D721Med (cell line): Measurements from ENCODE around the gene DTX4.

Source experiments
- DNase-seq: peaks from one replicate; pipeline ENCODE4 v3.0.0; 2011; ENCODE audit warnings: low spot score; ENCODE audit not compliant: insufficient read length
- FAIRE-seq: peaks from 2 replicates; lab custom pipeline; 2011; peaks lifted over from hg19 to GRCh38; lab: Jason Lieb, UNC
- TF ChIP-seq, protein P1 (sequence below): IDR thresholded peaks from 2 replicates; pipeline ENCODE4 v1.5.1; 2012; ENCODE audit warnings: mild to moderate bottlenecking, control low read depth; ENCODE audit not compliant: insufficient read depth; ENCODE audit errors: missing control alignments

DTX4 gene

DNA sequence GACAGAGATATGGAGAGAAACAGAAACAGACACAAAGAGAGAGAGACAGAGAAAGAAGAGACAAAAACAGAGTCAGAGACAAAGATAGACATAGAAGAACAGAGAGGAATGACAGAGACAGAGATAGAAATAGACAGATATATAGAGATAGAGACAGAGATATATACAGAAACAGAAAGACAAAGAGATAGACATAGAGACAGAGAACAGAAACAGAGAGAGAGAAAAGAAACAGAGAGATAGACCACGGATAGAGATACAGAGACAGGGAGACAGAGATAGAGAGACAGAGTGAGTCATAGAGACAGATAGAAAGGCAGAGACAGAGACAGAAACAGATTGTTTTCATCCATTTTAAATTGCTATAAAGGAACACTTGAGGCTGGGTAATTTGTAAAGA, 53.1 kb downstream of the DTX4 start:
- no peak for FAIRE-seq
- no peak for DNase-seq
- TF ChIP-seq, protein P1, sequence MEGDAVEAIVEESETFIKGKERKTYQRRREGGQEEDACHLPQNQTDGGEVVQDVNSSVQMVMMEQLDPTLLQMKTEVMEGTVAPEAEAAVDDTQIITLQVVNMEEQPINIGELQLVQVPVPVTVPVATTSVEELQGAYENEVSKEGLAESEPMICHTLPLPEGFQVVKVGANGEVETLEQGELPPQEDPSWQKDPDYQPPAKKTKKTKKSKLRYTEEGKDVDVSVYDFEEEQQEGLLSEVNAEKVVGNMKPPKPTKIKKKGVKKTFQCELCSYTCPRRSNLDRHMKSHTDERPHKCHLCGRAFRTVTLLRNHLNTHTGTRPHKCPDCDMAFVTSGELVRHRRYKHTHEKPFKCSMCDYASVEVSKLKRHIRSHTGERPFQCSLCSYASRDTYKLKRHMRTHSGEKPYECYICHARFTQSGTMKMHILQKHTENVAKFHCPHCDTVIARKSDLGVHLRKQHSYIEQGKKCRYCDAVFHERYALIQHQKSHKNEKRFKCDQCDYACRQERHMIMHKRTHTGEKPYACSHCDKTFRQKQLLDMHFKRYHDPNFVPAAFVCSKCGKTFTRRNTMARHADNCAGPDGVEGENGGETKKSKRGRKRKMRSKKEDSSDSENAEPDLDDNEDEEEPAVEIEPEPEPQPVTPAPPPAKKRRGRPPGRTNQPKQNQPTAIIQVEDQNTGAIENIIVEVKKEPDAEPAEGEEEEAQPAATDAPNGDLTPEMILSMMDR, result no peak

DNA sequence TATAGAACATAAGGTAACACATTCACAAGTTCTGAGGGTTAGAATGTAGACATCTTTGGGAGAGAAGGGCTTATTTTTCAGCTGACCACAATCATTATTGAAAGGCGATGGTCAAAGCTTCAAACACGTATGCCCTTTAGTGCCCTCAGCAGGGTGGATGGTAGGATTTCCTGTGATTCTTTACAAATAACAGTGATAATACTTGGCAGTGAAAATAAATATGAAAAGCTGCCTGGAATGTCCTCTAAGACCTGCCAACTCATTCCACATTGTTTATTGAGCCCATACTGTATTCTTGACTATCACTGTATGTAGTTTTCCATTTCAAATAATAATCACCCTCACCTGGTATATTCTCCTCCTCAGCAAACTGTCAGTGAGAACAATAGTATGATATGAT, 54.5 kb downstream of the DTX4 start:
- FAIRE-seq, result no peak
- DNase-seq, result no peak
- TF ChIP-seq, protein P1, result no peak

DNA sequence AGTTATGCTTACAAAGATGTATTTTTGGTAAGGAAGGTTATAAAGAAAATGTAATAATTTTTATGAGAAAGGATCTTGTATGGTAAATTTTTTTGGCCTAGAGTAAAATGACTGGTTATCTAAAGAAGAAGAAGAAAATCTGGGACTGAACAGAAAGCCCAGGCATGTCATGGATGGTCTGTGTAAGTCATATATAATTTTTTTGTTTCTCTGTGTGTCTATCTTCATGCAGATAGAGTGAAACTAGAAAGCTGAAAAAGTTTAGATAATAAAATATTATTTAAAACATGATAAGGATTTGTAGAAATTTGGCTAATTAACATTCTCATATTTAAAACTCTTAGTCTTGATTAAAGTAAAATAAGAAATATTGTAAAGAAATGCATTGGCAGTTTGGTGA, 68.4 kb downstream of the DTX4 start:
- TF ChIP-seq, protein P1, result no peak

DNA sequence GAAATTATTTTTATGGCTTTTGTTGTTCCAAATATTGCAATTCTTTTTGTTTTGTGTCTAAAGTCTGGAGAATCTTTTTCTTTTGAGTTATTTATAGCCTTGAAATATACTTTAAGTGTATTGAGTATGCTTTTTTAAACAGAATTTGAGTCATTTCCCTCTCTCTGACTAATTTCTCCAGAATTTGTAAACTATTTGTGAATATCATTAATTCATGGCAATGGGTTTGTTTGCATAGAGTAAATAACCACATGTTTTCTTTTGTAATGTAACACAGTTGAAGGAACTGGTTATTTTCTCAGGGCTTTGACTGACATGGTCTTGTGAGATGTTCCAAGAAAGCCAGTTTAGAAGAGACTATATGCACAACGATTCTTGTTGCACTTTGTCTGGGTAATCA, 71.7 kb downstream of the DTX4 start:
- FAIRE-seq (no peak), DNase-seq (no peak)
- TF ChIP-seq, protein P1, result no peak

More for the DNA sequence above, 68.4 kb downstream of the DTX4 start:
- FAIRE-seq (no peak), DNase-seq (no peak)

DNA sequence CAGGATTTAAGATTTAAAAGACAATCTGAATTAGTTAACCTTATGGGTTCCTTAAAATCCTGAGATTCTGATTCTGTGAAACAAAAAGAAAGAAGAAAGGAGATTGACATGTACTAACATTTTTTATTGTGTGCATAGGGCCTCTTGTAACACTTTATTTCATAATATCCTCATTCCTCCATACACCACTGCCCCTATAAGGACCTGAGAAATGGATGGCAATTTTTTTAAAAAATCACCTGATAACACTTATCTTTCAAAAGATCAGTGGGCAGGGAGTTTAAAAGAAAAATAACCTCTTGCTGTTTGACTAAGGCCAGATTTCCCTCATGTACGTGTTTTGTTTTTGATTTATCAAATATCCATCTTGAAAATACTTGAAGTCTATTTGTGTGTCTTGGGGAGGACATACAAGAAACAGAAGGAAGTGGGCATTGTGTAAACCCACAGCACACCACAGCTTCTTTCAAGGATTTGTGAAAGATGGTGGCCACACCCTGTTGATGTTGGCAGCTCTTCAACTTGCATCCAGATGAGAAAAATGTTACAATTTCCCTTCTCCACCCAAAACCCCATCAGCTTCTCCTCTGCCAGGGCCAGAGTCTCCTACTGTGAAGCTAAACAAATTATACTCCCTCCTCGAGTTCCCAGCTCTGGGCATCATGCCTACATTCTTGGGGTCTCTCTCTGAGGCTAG, 75.7 kb downstream of the DTX4 start:
- DNase-seq (no peak), FAIRE-seq (no peak)
- TF ChIP-seq, protein P1, result no peak

DNA sequence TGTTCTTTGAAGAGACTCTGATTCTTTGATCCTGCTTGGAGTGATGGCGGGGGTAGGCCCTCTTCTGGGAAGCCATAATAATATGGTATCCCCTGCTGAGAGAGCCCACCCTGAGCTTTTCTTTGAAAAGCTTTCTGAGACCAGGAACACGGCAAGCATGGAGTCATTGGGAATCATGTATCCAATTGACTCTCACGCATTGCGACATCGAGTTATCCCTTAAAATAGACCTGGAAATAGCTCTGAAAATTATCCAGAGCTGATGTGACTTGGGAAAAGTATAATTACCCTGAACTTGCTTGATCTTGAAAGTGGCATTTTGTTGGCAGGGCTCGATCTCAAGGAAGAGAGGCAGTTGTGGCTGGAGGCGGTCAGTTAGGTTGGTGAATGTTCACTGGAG, 77.6 kb downstream of the DTX4 start:
- FAIRE-seq (no peak), DNase-seq (no peak)
- TF ChIP-seq, protein P1, result no peak

DNA sequence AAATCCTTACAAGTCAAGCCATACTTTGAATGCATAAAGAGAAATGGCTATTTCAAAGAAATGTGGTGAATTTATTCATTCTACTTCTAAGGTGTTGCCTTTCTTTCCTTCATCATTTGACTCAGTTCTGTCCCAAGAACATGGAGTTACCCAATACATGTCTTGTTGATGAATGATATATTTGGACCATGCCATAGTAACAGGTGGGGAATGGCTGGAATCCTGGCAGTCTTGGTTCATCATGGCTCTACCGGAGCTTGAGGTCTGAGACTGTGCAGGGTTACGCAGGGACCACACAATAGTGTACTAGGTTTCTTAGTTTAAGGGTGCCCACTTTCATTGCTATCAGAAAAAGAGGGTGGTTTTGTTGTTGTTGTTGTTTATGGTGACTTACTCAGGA, 81.1 kb downstream of the DTX4 start:
- DNase-seq (no peak), FAIRE-seq (no peak)
- TF ChIP-seq, protein P1, result no peak
